Immature natural killer cell (primary cell): ENCODE data around the gene SETD4. TPM values are rescaled to one million over a fixed set of nuclear protein-coding genes. Genes with fewer than 3 reads are reported as not detected.
A peak's percentile ranks its signal among the peaks of the same experiment; 100 is the strongest.
"Not testable (repeated sequence)": the region's sequence is repeated elsewhere in the genome, so short reads cannot be mapped to it uniquely, and the experiment has no call there.

ENCODE experiments used
- DNase-seq, 3 donors: peaks; one replicate each; pipeline ENCODE4 v3.0.0; 2022; ENCODE audit warnings: mixed read lengths in 1 of 3
- H3K27ac Mint-ChIP-seq, 6 donors: one replicate each; pipeline ENCODE4 v1.8.0; 2020; ENCODE audit warnings: mixed read lengths in 6 of 6, mild to moderate bottlenecking in 5 of 6, inconsistent platforms in 4 of 6, moderate library complexity in 3 of 6
- H3K27me3 Mint-ChIP-seq, 3 donors: one replicate each; pipeline ENCODE4 v1.8.0; 2020 to 2021; ENCODE audit warnings: low read depth in 3 of 3, mild to moderate bottlenecking in 3 of 3, mixed read lengths in 3 of 3, moderate library complexity in 3 of 3, inconsistent platforms in 1 of 3
- H3K36me3 Mint-ChIP-seq, 3 donors: one replicate each; pipeline ENCODE4 v1.8.0; 2020; ENCODE audit warnings: mixed read lengths in 3 of 3, inconsistent platforms in 2 of 3, mild to moderate bottlenecking in 2 of 3
- H3K4me1 Mint-ChIP-seq, 2 donors: one replicate each; pipeline ENCODE4 v1.8.0; 2020; ENCODE audit warnings: inconsistent platforms in 2 of 2, mild to moderate bottlenecking in 2 of 2, mixed read lengths in 2 of 2, moderate library complexity in 1 of 2
- H3K4me3 Mint-ChIP-seq, 5 donors: one replicate each; pipeline ENCODE4 v1.8.0; 2020; ENCODE audit warnings: mild to moderate bottlenecking in 5 of 5, mixed read lengths in 5 of 5, inconsistent platforms in 3 of 5, moderate library complexity in 3 of 5
- H3K9me3 Mint-ChIP-seq, 6 donors: one replicate each; pipeline ENCODE4 v1.8.0; 2020; ENCODE audit warnings: mild to moderate bottlenecking in 6 of 6, mixed read lengths in 6 of 6, inconsistent platforms in 4 of 6, moderate library complexity in 3 of 6
- polyA plus RNA-seq, 3 donors: library from polyadenylated mRNA; unstranded; fragments of 300-500 nt; fragmentation: Illumina TruSeq; gene quantifications; one replicate each; pipeline ENCODE4 v1.2.3, GENCODE V29; 2021

Gene SETD4
- polyA plus RNA-seq, 3 donors from 2014 or later, result 6.5 to 11.2 (median 8.6) TPM

GRCh38 chr21:36093512-36093911, 33.2 kb upstream of the SETD4 start:
- H3K27ac Mint-ChIP-seq, result no peak overlapping the region
- H3K4me3 Mint-ChIP-seq, result no peak overlapping the region
- H3K4me1 Mint-ChIP-seq, result no peaks in the 10 kb centered on the region
- peaks cover 8 to 22% (median 17%) of the 10 kb centered on the region in 6 donors for H3K9me3 Mint-ChIP-seq
- H3K27me3 Mint-ChIP-seq, result peaks cover 0 to 11% (median 6%) of the 10 kb centered on the region in 3 donors
- peaks cover 3 to 12% (median 7%) of the 10 kb centered on the region in 3 donors for H3K36me3 Mint-ChIP-seq
- no peak for DNase-seq

- H3K4me1 Mint-ChIP-seq, result no peaks in the 10 kb centered on the region
- no peak overlapping the region for H3K4me3 Mint-ChIP-seq
- H3K27me3 Mint-ChIP-seq, result peaks cover 0 to 11% (median 6%) of the 10 kb centered on the region in 3 donors
- H3K27ac Mint-ChIP-seq, result no peak overlapping the region
- H3K36me3 Mint-ChIP-seq, result peaks cover 3 to 12% (median 7%) of the 10 kb centered on the region in 3 donors
- DNase-seq, result no peak
- peaks cover 8 to 22% (median 17%) of the 10 kb centered on the region in 6 donors for H3K9me3 Mint-ChIP-seq
Measured at GRCh38 chr21:36092681-36093080, 32.4 kb upstream of the SETD4 start.

GRCh38 chr21:36089946-36090345, 29.6 kb upstream of the SETD4 start:
- peaks cover 8 to 19% (median 16%) of the 10 kb centered on the region in 6 donors for H3K9me3 Mint-ChIP-seq
- H3K27ac Mint-ChIP-seq, result no peak overlapping the region
- H3K27me3 Mint-ChIP-seq, result peaks cover 0 to 9% (median 6%) of the 10 kb centered on the region in 3 donors
- peaks cover under 1 to 12% (median 7%) of the 10 kb centered on the region in 3 donors for H3K36me3 Mint-ChIP-seq
- no peaks in the 10 kb centered on the region for H3K4me1 Mint-ChIP-seq
- no peak for DNase-seq
- no peak overlapping the region for H3K4me3 Mint-ChIP-seq

GRCh38 chr21:36087362-36088138, 27.2 kb upstream of the SETD4 start:
- Mint-ChIP-seq H3K4me1 (no peaks in the 10 kb centered on the region), H3K27ac (no peak overlapping the region), H3K36me3 (no peaks in the 10 kb centered on the region), H3K27me3 (no peaks in the 10 kb centered on the region), H3K4me3 (no peak overlapping the region), H3K9me3 (peaks cover 0 to 2% (median under 1%) of the 10 kb centered on the region in 6 donors)
- DNase-seq, result no peak

- DNase-seq, result no peak
- H3K4me1 Mint-ChIP-seq, result peaks cover 21% of the 10 kb centered on the region in 2 donors
- no peaks in the 10 kb centered on the region for H3K9me3 Mint-ChIP-seq
- H3K36me3 Mint-ChIP-seq, result peaks cover 0 to 3% (median 0%) of the 10 kb centered on the region in 3 donors
- peaks cover 2 to 7% (median 2%) of the 10 kb centered on the region in 3 donors for H3K27me3 Mint-ChIP-seq
- no peak overlapping the region for H3K27ac Mint-ChIP-seq
- H3K4me3 Mint-ChIP-seq, result no peak overlapping the region
Measured at GRCh38 chr21:36082237-36082664, 21.9 kb upstream of the SETD4 start.

GRCh38 chr21:36080386-36080785, 20.1 kb upstream of the SETD4 start:
- H3K27me3 Mint-ChIP-seq, result peaks cover 2 to 7% (median 3%) of the 10 kb centered on the region in 3 donors
- no peak overlapping the region for H3K4me3 Mint-ChIP-seq
- no peak overlapping the region for H3K27ac Mint-ChIP-seq
- peaks cover 0 to 3% (median 0%) of the 10 kb centered on the region in 3 donors for H3K36me3 Mint-ChIP-seq
- DNase-seq, result no peak
- no peaks in the 10 kb centered on the region for H3K9me3 Mint-ChIP-seq
- peaks cover 21% of the 10 kb centered on the region in 2 donors for H3K4me1 Mint-ChIP-seq

- DNase-seq, result no peak
- Mint-ChIP-seq H3K27ac (peak overlapping the region in 3 of 6 donors; percentile 2 to 85 (median 64)), H3K36me3 (peaks cover 0 to 3% (median 0%) of the 10 kb centered on the region in 3 donors), H3K4me3 (peak overlapping the region in 4 of 5 donors; percentile 11 to 61 (median 47)), H3K4me1 (peaks cover 21% of the 10 kb centered on the region in 2 donors), H3K9me3 (no peaks in the 10 kb centered on the region), H3K27me3 (peaks cover 2 to 7% (median 4%) of the 10 kb centered on the region in 3 donors)
Measured at GRCh38 chr21:36079671-36080070, 19.3 kb upstream of the SETD4 start.

GRCh38 chr21:36079010-36079649, 18.8 kb upstream of the SETD4 start:
- Mint-ChIP-seq H3K27me3 (peaks cover 2 to 7% (median 4%) of the 10 kb centered on the region in 3 donors), H3K36me3 (peaks cover 0 to 3% (median 0%) of the 10 kb centered on the region in 3 donors), H3K9me3 (no peaks in the 10 kb centered on the region), H3K4me3 (peak overlapping the region; percentile 24 to 78 (median 55)), H3K4me1 (peaks cover 21% of the 10 kb centered on the region in 2 donors), H3K27ac (peak overlapping the region; percentile 2 to 85 (median 42))
- peak; percentile 12 to 23 (median 16) for DNase-seq

- Mint-ChIP-seq H3K27ac (no peak overlapping the region), H3K9me3 (no peaks in the 10 kb centered on the region), H3K27me3 (peaks cover 2 to 7% (median 4%) of the 10 kb centered on the region in 3 donors), H3K4me1 (peaks cover 21% of the 10 kb centered on the region in 2 donors), H3K4me3 (no peak overlapping the region), H3K36me3 (peaks cover 0 to 3% (median 0%) of the 10 kb centered on the region in 3 donors)
- no peak for DNase-seq
Measured at GRCh38 chr21:36077758-36078157, 17.4 kb upstream of the SETD4 start.

GRCh38 chr21:36076878-36077655, 16.7 kb upstream of the SETD4 start:
- Mint-ChIP-seq H3K27me3 (peaks cover 2 to 7% (median 4%) of the 10 kb centered on the region in 3 donors), H3K4me3 (no peak overlapping the region), H3K4me1 (peaks cover 24% of the 10 kb centered on the region in 2 donors), H3K27ac (no peak overlapping the region), H3K9me3 (no peaks in the 10 kb centered on the region), H3K36me3 (peaks cover 4 to 6% (median 4%) of the 10 kb centered on the region in 3 donors)
- DNase-seq, result no peak

- peaks cover 6 to 10% (median 8%) of the 10 kb centered on the region in 3 donors for H3K36me3 Mint-ChIP-seq
- no peak for DNase-seq
- H3K4me3 Mint-ChIP-seq, result no peak overlapping the region
Measured at GRCh38 chr21:36075953-36076352, 15.6 kb upstream of the SETD4 start.

GRCh38 chr21:36075171-36075570, 14.8 kb upstream of the SETD4 start:
- DNase-seq, result no peak
- Mint-ChIP-seq H3K36me3 (peaks cover 6 to 10% (median 8%) of the 10 kb centered on the region in 3 donors), H3K27ac (peak overlapping the region in 1 of 6 donors; percentile 13), H3K4me1 (peaks cover 42 to 43% of the 10 kb centered on the region in 2 donors), H3K4me3 (no peak overlapping the region), H3K9me3 (no peaks in the 10 kb centered on the region), H3K27me3 (peaks cover 0 to 7% (median 4%) of the 10 kb centered on the region in 3 donors)

More at GRCh38 chr21:36075953-36076352, 15.6 kb upstream of the SETD4 start:
- H3K27me3 Mint-ChIP-seq, result peaks cover 2 to 7% (median 4%) of the 10 kb centered on the region in 3 donors
- peak overlapping the region in 2 of 6 donors; percentile 1 to 9 for H3K27ac Mint-ChIP-seq
- H3K9me3 Mint-ChIP-seq, result no peaks in the 10 kb centered on the region
- peaks cover 34 to 35% of the 10 kb centered on the region in 2 donors for H3K4me1 Mint-ChIP-seq

- H3K27me3 Mint-ChIP-seq, result peaks cover 2 to 11% (median 7%) of the 10 kb centered on the region in 3 donors
- H3K9me3 Mint-ChIP-seq, H3K4me3 Mint-ChIP-seq, H3K27ac Mint-ChIP-seq, DNase-seq: not testable (repeated sequence)
- peaks cover 41 to 42% of the 10 kb centered on the region in 2 donors for H3K4me1 Mint-ChIP-seq
- H3K36me3 Mint-ChIP-seq, result peaks cover 6 to 12% (median 11%) of the 10 kb centered on the region in 3 donors
Measured at GRCh38 chr21:36073911-36074310, 13.6 kb upstream of the SETD4 start.
